Fibroblast of lung (primary cell): ENCODE results near the gene RACGAP1.

ENCODE experiments used
- CTCF ChIP-seq, 2 donors: IDR thresholded peaks in 1 of 2; conservative IDR thresholded peaks in 1 of 2; 1 replicate in 1 of 2; 2 replicates in 1 of 2; pipeline ENCODE4 v1.5.1; 2011 to 2012; ENCODE audit warnings: low read length in 2 of 2, control low read depth in 1 of 2, inconsistent platforms in 1 of 2, low read depth in 1 of 2, mild to moderate bottlenecking in 1 of 2
- EZH2 ChIP-seq: IDR thresholded peaks from 2 replicates; pipeline ENCODE4 v1.5.1; 2012; ENCODE audit warnings: low read length, control low read depth, mild to moderate bottlenecking; ENCODE audit errors: missing control alignments

- TF ChIP-seq CTCF (conservative IDR thresholded peaks at IDR 0.05 in 1 of 2, IDR thresholded peaks at IDR 0.05 in 1 of 2; ENCODE audit: low read depth in 1 of 2, low read length in 2 of 2) (no peak), EZH2 (no peak)
Observed at GRCh38 chr12:50022903-50023302, 2.4 kb downstream of the RACGAP1 start.
